SHP77 treated with DMSO at 0.1 percent for 48 hours (cell line): ENCODE results near the gene ADPRS.

ENCODE experiments used
- DNase-seq: peaks from one replicate; lab custom pipeline; 2025; lab: John Stamatoyannopoulos, UW

ADPRS gene

GRCh38 chr1:36088577-36089392, at the start of gene ADPRS:
Gene ADPRS, plus strand, starts transcription at chr1:36088892. Its CDS starts 13 bp downstream, at chr1:36088905.
- peak; percentile 51 for DNase-seq

GRCh38 chr1:36040238-36040637, 48.5 kb upstream of the ADPRS start:
- DNase-seq = no peak

GRCh38 chr1:36051821-36052220, 36.9 kb upstream of the ADPRS start:
- DNase-seq = no peak

GRCh38 chr1:36053978-36054377, 34.7 kb upstream of the ADPRS start:
- DNase-seq = no peak

- no peak for DNase-seq
Observed at GRCh38 chr1:36055706-36056105, 33.0 kb upstream of the ADPRS start.

GRCh38 chr1:36062315-36062714, 26.4 kb upstream of the ADPRS start:
- DNase-seq = no peak

GRCh38 chr1:36067871-36068270, 20.8 kb upstream of the ADPRS start:
- no peak for DNase-seq

GRCh38 chr1:36068866-36069265, 19.8 kb upstream of the ADPRS start:
- no peak for DNase-seq

GRCh38 chr1:36070349-36070748, 18.3 kb upstream of the ADPRS start:
- DNase-seq = no peak

GRCh38 chr1:36076979-36077573, 11.6 kb upstream of the ADPRS start:
- no peak for DNase-seq

- DNase-seq = no peak
Observed at GRCh38 chr1:36080236-36080635, 8.5 kb upstream of the ADPRS start.

- DNase-seq = no peak
Observed at GRCh38 chr1:36080801-36081200, 7.9 kb upstream of the ADPRS start.

- DNase-seq = no peak
Observed at GRCh38 chr1:36081926-36082485, 6.7 kb upstream of the ADPRS start.

- no peak for DNase-seq
Observed at GRCh38 chr1:36083219-36083618, 5.5 kb upstream of the ADPRS start.

- no peak for DNase-seq
Observed at GRCh38 chr1:36083635-36084496, 4.8 kb upstream of the ADPRS start, which contains the start of gene TEKT2. Gene TEKT2, plus strand, starts transcription at chr1:36084094. Its CDS starts 828 bp downstream, at chr1:36084922.

- DNase-seq = no peak
Observed at GRCh38 chr1:36084497-36085115, 4.1 kb upstream of the ADPRS start.

- no peak for DNase-seq
Observed at GRCh38 chr1:36085126-36085525, 3.6 kb upstream of the ADPRS start.

- no peak for DNase-seq
Observed at GRCh38 chr1:36085686-36086526, 2.8 kb upstream of the ADPRS start.

GRCh38 chr1:36086529-36087232, 2.0 kb upstream of the ADPRS start:
- DNase-seq = no peak
